IPS-NIHi11 (cell line): ENCODE data around the gene CSNK2A1.
"Not testable (repeated sequence)": the region's sequence is repeated elsewhere in the genome, so short reads cannot be mapped to it uniquely, and the experiment has no call there.

Experiments used
- DNase-seq: peaks from one replicate; pipeline ENCODE4 v3.0.0; 2012; ENCODE audit warnings: mixed read lengths, low spot score

CSNK2A1 gene

DNA sequence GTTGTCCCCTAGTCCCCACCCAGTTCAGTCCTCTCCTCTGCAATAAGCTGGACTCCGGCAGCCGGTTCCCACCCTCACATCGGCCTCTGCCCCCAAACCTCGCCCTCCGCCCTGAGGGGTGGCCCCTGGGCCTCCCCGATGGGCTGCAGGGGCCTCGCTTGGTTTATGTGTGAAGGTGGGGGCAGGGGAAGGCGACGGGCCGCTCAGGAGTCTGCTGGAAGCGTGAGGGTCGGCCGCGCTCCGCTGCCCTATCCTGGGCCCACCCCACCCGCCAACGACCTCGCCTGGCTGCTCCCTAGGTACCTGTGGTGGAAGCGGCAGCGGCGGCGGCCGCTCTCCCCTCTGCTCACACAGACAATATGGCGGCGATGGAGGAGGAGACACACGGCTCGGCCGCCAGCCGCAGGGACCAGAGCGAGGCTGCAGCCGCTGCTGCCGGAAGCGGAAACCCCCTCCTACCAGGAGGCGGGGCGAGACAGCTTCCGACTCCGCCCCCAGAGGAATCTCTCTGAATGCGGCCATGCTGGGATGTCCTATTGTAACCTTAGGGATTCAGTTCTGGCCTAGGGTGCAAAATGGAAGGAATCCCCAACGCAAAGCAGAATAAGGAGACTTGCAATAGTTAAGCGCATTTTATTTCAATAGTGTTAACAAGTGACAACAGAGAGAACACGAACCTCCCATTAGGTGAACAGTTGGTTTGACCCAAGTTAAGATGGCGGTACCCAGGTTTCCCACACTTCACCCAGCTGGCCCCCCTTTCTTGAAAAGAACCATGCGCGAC is at the start of gene CSNK2A1:
TSS of gene CSNK2A1 (minus strand) at position 422 of the 784 bp plus-strand sequence. CDS start 35,239 bp downstream, outside the sequence.
- peak; percentile 97 for DNase-seq

DNA sequence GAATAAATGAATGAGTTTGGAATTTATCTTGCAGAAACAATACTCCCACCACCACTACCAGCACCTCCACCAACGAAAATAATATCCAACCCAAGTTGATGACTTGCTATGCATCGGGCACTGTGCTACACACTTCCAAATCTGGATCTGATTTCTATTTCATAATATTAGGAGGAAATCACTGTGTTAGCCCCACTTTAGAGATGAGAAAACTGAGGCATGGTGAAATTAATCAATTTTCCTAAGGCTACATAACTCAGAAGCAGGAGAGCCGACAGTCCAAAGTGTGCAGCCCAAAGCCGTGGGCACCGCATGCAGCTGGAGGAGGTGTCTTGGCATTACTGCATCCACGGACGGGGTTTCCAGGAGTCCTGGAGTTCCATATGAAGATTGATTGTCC is 48.9 kb upstream of the CSNK2A1 start:
- no peak for DNase-seq

DNA sequence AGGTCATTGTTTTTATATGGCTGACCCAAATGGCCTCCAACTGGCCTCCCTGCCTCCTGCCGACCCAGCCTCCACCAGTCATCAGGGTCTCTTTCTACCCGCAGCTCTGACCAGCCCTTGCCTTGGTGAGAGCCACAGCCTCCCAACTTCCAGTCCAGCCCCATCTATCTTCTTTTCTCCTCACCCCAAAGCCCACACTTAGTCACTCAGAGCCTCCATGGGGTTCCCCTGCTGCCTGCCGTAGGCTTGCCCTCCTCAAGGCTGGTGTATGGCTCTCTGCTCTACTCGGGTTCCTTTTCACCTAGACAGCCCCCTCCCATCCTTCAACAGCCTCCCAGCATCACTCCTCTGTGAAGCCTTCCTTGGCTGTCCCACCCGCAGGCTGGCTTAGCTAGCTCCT is 48.4 kb upstream of the CSNK2A1 start:
- DNase-seq, result no peak

- no peak for DNase-seq
These were observed 45.5 kb upstream of the CSNK2A1 start for GRCh38 chr20:588932-589672.

DNA sequence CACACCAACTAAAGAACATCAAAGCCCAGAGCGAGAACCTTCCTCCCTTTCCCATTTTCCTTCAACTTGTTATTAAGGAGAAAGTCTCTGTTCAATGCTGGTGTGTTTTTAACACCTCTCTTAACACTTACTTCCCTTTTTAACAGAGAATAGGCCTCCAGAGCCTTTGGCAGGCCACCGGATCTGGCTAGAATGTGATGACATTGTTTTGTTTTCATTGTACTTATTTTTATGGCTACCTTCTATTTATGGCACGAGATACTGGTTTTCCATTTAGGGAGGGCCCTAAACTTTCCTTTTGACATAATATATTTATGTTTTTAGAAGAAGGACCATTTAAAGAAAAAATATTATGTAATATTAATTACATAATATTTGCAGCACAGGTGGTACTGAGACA is 44.9 kb upstream of the CSNK2A1 start:
- no peak for DNase-seq

DNA sequence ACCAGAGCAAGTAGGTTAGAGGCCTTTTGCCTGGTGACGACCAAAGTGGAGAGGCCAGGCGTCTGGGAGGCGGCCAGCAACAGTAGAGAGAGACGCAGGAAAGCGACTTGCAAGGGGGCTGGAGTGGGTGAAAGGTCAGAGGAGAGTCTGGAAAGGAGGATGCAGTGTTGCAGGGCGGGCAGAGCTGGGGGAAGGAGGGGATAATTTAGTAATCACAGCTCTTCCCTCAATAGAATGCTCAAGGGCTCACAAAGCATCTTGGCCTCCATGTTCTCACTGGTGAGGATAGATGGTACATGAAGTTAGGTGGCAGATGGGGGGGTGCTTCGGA is 41.3 kb upstream of the CSNK2A1 start:
- no peak for DNase-seq

DNA sequence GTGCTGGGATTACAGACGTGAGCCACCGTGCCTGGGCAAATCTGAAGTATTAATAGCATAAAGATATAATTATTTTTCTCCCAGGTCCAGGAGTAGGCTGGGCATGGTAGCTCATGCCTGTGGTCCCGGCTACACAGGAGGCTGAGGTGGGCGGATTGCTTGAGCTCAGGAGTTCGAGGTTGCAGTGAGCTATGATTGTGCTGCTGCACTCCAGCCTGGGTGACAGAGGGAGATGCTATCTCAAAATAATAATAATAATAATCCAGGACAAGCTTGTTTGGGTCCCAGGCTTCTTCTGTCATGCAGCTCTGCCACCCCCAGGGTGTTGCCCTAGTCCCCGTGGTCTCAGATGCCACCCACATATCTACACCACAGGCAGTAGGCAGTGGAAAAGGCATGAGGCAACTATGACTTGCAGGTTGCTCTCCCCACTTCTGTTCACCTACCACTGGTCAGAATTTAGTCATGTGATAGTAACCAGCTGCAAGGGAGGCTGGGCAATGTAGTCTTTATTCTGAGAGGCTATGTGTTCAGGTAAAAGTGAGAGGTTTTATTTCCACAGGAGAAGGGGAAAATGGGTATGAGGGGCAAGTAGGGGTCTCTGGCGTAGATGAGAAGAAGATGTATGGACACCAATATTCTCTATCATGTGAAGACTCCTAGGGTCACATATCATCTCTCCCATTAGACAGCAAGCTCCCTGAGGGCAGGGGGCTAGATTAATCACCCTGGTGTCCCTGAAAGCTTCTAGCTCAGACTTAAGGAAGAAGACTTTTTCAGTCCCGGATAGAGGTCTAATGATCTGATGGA is 40.8 kb upstream of the CSNK2A1 start:
- DNase-seq, result no peak

DNA sequence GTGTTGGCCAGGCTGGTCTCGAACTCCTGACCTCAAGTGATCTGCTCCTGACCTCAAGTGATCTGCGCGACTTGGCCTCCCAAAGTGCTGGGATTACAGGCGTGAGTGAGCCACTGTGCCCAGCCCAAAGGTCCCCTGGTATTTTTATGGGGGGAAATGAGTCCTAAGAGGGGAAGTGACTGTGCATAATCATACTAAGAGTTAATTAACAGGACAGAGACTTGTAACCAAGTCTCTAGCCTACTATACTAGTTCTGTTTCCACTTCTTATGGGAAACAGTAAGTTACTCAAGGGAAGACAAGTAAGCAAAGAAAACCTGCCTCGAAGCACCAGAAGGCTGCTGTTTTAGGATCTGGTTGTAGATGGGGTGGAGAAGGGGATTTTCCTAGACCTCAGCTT is 38.6 kb upstream of the CSNK2A1 start:
- no peak for DNase-seq

GRCh38 chr20:578940-579690 is 35.5 kb upstream of the CSNK2A1 start:
- not testable (repeated sequence) for DNase-seq

DNA sequence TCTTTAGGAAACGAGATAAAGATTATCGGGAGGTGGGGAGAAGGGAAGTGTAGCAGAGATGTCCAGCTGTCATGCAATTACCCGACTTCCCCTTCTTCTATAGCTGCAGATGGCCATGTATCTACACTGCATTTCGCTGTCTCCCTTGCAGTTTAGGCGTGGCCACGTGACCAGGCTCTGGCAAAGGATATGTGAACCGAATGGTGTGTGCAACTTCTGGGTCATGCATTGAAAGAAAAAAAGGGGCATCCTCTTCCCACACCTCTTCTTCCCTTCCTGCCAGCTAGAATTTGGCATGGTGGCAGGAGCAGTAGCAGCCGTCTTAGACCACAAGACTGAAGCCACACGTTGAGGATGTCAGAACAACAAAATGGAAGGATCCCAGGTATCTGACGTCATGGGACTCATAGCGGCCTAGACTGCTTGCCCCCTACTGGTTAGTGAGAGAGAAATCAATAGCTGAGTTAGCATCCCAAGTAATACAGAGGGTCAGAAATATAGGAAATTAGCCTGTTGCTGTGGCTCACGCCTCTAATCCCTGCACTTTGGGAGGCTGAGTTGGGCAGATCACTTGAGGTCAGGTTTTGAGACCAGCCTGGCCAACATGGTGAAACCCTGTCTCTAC is 33.7 kb upstream of the CSNK2A1 start:
- no peak for DNase-seq

- no peak for DNase-seq
These were observed 32.6 kb upstream of the CSNK2A1 start for GRCh38 chr20:576156-576555.

- DNase-seq, result no peak
These were observed 31.6 kb upstream of the CSNK2A1 start for GRCh38 chr20:575230-575629.

GRCh38 chr20:574297-574942 is 30.8 kb upstream of the CSNK2A1 start:
- DNase-seq, result peak; percentile 43

- DNase-seq, result no peak
These were observed 30.1 kb upstream of the CSNK2A1 start for GRCh38 chr20:573414-574296.

DNA sequence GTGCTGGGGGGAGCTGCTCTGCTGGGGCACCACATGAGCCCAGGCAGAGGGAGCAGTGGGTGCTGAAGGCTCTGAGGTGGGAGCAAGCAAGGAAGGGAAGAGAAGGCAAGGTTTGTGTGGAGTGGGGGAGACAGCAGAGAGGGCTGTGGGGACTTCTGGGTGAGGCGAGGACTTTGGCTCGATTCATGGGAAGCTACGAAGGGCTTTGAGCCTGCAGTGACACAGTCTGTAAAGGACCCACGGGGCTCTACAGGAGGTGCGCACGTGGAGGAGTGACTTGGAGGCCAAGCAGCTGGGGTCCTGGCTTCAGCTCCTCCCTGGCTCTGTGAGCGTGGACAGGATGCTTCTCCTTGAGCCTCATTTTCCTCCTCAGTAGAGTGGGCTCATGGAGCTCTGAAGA is 29.1 kb upstream of the CSNK2A1 start:
- DNase-seq, result no peak

GRCh38 chr20:571754-572441 is 28.3 kb upstream of the CSNK2A1 start:
- DNase-seq, result peak; percentile 70

GRCh38 chr20:568673-569415 is 25.3 kb upstream of the CSNK2A1 start:
- no peak for DNase-seq

DNA sequence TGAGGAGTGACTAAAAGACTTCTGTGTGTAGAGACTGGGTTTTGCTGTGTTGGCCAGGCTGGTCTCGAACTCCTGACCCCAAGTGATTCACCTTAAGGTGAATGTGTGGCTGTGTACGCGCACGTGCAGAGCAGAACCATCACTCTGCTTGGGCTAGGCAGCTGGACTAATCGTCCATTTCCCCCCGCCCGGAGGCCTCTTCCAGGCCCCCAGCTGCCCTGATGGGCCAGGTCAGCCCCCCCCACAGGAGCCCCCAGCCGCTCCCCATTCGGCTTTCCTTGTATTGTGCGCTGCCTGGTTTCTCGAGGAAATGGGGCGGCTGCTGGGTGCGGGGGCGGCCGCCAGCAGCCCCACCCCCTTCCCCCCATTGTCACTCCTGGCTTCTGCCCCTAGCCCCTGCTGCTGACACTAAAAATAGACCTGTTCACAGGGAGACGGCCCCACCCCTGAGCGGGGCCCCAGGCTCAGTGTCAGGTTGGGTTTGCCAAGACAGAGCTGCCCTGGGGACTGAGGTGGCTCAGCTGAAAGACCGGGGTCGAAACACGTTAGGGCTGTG is 24.6 kb upstream of the CSNK2A1 start:
- DNase-seq, result no peak
